OCI-LY3 (cell line): Measurements from ENCODE around the gene ZSCAN22.

Source experiments
- EZH2phosphoT487 ChIP-seq: fragments of 200-600 bp; shearing (Covaris generic); IDR thresholded peaks from 2 replicates; pipeline ENCODE4 v1.6.1; 2018; ENCODE audit warnings: antibody characterized with exemption, mixed run types, low read depth
- TF ChIP-seq, protein P1 (sequence below): fragments of 200-600, 300-600 bp; sonication (generic); IDR thresholded peaks from 2 replicates; pipeline ENCODE4 v1.5.1; 2014; ENCODE audit warnings: antibody characterized with exemption, low read length, low read depth

DNA sequence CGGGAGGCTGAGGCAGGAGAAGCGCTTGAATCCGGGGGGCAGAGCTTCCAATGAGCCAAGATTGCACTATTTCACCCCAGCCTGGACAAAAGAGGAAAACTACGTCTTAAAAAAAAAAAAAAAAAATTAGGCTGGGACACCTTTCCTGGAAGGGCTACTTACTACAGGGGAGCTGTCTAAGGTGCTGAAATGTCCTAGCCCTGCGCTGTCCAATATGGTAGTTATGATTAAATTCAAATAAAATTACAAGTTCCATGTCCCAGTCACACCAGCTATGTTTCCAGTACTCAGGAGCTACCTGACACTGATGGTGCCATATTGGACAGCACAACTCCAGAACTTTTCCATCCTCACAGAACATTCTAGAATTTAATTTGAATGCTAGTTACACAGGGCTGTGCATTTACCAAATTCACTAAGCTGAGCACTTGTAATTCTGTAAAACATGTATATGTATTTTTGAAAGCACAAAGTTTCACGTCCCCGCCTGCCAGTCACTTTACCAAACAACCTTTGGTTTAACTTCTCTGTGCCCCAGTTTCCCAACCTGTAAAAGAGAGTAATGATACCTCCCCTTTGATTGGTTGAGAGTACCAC is 9.2 kb upstream of the ZSCAN22 start:
- TF ChIP-seq, protein P1, sequence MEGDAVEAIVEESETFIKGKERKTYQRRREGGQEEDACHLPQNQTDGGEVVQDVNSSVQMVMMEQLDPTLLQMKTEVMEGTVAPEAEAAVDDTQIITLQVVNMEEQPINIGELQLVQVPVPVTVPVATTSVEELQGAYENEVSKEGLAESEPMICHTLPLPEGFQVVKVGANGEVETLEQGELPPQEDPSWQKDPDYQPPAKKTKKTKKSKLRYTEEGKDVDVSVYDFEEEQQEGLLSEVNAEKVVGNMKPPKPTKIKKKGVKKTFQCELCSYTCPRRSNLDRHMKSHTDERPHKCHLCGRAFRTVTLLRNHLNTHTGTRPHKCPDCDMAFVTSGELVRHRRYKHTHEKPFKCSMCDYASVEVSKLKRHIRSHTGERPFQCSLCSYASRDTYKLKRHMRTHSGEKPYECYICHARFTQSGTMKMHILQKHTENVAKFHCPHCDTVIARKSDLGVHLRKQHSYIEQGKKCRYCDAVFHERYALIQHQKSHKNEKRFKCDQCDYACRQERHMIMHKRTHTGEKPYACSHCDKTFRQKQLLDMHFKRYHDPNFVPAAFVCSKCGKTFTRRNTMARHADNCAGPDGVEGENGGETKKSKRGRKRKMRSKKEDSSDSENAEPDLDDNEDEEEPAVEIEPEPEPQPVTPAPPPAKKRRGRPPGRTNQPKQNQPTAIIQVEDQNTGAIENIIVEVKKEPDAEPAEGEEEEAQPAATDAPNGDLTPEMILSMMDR, result no peak
- TF ChIP-seq EZH2phosphoT487, result no peak
